AG04450 (cell line): ENCODE results near the gene MYO15A. TPM values are rescaled to one million over a fixed set of nuclear protein-coding genes. Genes with fewer than 3 reads are reported as not detected.

Source experiments
- CTCF ChIA-PET: fragments of 300-600, 350-600 bp; formaldehyde crosslinking; extraction: SDS; loops from one replicate; lab custom pipeline; 2022; ENCODE audit warnings: antibody characterized with exemption, inconsistent platforms; lab: Charles Lee
- POLR2A ChIA-PET: fragments of 350-600 bp; formaldehyde crosslinking; extraction: SDS; loops from one replicate; lab custom pipeline; 2021; ENCODE audit warnings: antibody characterized with exemption, inconsistent platforms; lab: Yijun Ruan, JAX
- DNase-seq: peaks from one replicate; pipeline ENCODE4 v3.0.0-alpha.2; 2011; ENCODE audit warnings: low read depth, low spot score
- H3K27ac ChIP-seq: one replicate; pipeline ENCODE4 v1.5.1; 2012; ENCODE audit warnings: low read depth, low read length, control low read depth
- H3K27me3 ChIP-seq: one replicate; pipeline ENCODE4 v1.6.0; 2012; ENCODE audit warnings: low read length; ENCODE audit not compliant: control insufficient read depth, insufficient read depth
- H3K4me3 ChIP-seq: 2 replicates; pipeline ENCODE4 v1.5.1; 2011; ENCODE audit warnings: mild to moderate bottlenecking, low read depth, low read length, control low read depth
- H3K9me3 ChIP-seq: 2 replicates; pipeline ENCODE4 v1.5.1; 2012; ENCODE audit warnings: low read length; ENCODE audit not compliant: control insufficient read depth, insufficient read depth
- CTCF ChIP-seq: IDR thresholded peaks from 2 replicates; pipeline ENCODE4 v1.5.1; 2011; ENCODE audit warnings: low read depth, low read length, control low read depth, inconsistent platforms
- polyA plus RNA-seq: library from polyadenylated mRNA; depleted of rRNA; stranded (reverse); fragments of >200 nt; gene quantifications from 2 replicates; pipeline ENCODE4 v1.2.3, GENCODE V29; 2011

The MYO15A gene
- polyA plus RNA-seq, 1 experiment = 0.19 TPM

GRCh38 chr17:18124345-18125126 lies 16.0 kb downstream of the MYO15A start:
- Histone ChIP-seq H3K4me3 (no peak overlapping the region), H3K27me3 (peaks cover 5% of the 10 kb centered on the region), H3K9me3 (peaks cover 15% of the 10 kb centered on the region), H3K27ac (no peak overlapping the region)
- no peak for TF ChIP-seq CTCF
- DNase-seq = no peak
- ChIA-PET POLR2A (no interaction called here), CTCF (no interaction called here)

- Histone ChIP-seq H3K27me3 (peaks cover 16% of the 10 kb centered on the region), H3K27ac (no peak overlapping the region), H3K4me3 (no peak overlapping the region), H3K9me3 (no peaks in the 10 kb centered on the region)
- CTCF ChIA-PET = interaction anchor here (1.2 kb wide), 1 partner anchor 35 kb away, joined by 3 read pairs; no protein-coding TSS in a partner anchor
- POLR2A ChIA-PET = interaction anchor here (0.9 to 1.0 kb wide), 2 partner anchors 10 to 11 kb away, joined by 3 to 4 read pairs; no protein-coding TSS in a partner anchor
- TF ChIP-seq CTCF = no peak
- peak; percentile 34 for DNase-seq
Measured at GRCh38 chr17:18129041-18129502, 20.5 kb downstream of the MYO15A start.

GRCh38 chr17:18132711-18133110 lies 24.2 kb downstream of the MYO15A start:
- DNase-seq = no peak
- no peak for TF ChIP-seq CTCF
- ChIA-PET POLR2A (no interaction called here), CTCF (no interaction called here)
- Histone ChIP-seq H3K27me3 (peaks cover 12% of the 10 kb centered on the region), H3K4me3 (no peak overlapping the region), H3K9me3 (no peaks in the 10 kb centered on the region), H3K27ac (no peak overlapping the region)

GRCh38 chr17:18136357-18136756 lies 27.8 kb downstream of the MYO15A start:
- H3K27ac ChIP-seq = no peak overlapping the region

More at GRCh38 chr17:18136357-18136756, 27.8 kb downstream of the MYO15A start:
- no peak for TF ChIP-seq CTCF
- no peak for DNase-seq
- Histone ChIP-seq H3K4me3 (no peak overlapping the region), H3K9me3 (no peaks in the 10 kb centered on the region), H3K27me3 (peaks cover 12% of the 10 kb centered on the region)
- CTCF ChIA-PET = no interaction called here
- POLR2A ChIA-PET = no interaction called here
